ENCODE measurements around the gene ASCC1.
A peak's percentile ranks its signal among the peaks of the same experiment; 100 is the strongest.

The ASCC1 gene

GRCh38 chr10:72215611-72216549 lies at the start of gene ASCC1, which contains the start of gene ANAPC16:
Gene ASCC1 (minus strand): TSS chr10:72216276. CDS start chr10:72213298, 2,978 bp downstream.
Gene ANAPC16 (plus strand): TSS chr10:72216012. CDS start chr10:72223915, 7,903 bp downstream.
- Histone ChIP-seq H3K27ac (ENCODE audit: low read depth in 2 of 2, low read length in 2 of 2) (peak within 1 kb of the TSS; percentile 99), H3K9ac (ENCODE audit: low read depth in 1 of 2, low read length in 2 of 2) (peak within 1 kb of the TSS; percentile 85 to 95), H3K4me3 (ENCODE audit: low read length in 2 of 2) (peak within 1 kb of the TSS; percentile 81 to 94), H3K9me3 (ENCODE audit: control insufficient read depth in 2 of 2, low read length in 2 of 2) (no peaks in the 10 kb centered on the region), H3K27me3 (ENCODE audit: control insufficient read depth in 2 of 2, insufficient read depth in 2 of 2, low read length in 2 of 2) (no peaks in the 10 kb centered on the region), H3K4me1 (ENCODE audit: control insufficient read depth in 2 of 2, insufficient read depth in 2 of 2, low read length in 2 of 2) (peaks cover 3 to 14% of the 10 kb centered on the region in 2 donors), H3K36me3 (ENCODE audit: control insufficient read depth in 2 of 2, insufficient read depth in 2 of 2, low read length in 2 of 2) (peaks cover 2 to 5% of the 10 kb centered on the region in 2 donors)

DNA sequence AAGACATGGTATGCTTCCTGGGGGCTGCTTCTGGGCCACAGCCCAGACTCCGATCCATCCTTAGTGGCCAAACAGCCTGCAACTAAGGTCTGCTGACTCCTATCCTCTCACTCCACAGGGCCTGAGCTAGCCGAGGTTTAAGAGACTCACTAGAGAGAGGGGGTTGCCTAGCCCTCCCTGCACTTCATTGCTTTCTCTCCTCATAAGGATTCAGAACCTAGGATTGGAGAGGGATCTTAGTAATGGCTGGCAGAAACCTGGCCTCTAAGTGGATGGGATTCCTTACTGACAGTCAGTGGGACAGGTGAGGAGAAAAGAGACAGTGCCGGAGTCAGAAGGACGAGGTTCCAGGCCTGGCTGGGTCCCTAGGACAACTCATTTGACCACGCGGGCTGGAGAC lies 49.4 kb upstream of the ASCC1 start:
- H3K9me3 ChIP-seq (ENCODE audit: control insufficient read depth in 2 of 2, low read length in 2 of 2), result no peaks in the 10 kb centered on the region
- no peak overlapping the region for H3K9ac ChIP-seq (ENCODE audit: low read depth in 1 of 2, low read length in 2 of 2)
- H3K4me1 ChIP-seq (ENCODE audit: control insufficient read depth in 2 of 2, insufficient read depth in 2 of 2, low read length in 2 of 2), result peaks cover 14 to 20% of the 10 kb centered on the region in 2 donors
- H3K27ac ChIP-seq (ENCODE audit: low read depth in 2 of 2, low read length in 2 of 2), result no peak overlapping the region
- H3K4me3 ChIP-seq (ENCODE audit: low read length in 2 of 2), result no peak overlapping the region
- H3K27me3 ChIP-seq (ENCODE audit: control insufficient read depth in 2 of 2, insufficient read depth in 2 of 2, low read length in 2 of 2), result no peaks in the 10 kb centered on the region
- H3K36me3 ChIP-seq (ENCODE audit: control insufficient read depth in 2 of 2, insufficient read depth in 2 of 2, low read length in 2 of 2), result no peaks in the 10 kb centered on the region

GRCh38 chr10:72264536-72264935 lies 48.5 kb upstream of the ASCC1 start:
- Histone ChIP-seq H3K27ac (ENCODE audit: low read depth in 2 of 2, low read length in 2 of 2) (no peak overlapping the region), H3K27me3 (ENCODE audit: control insufficient read depth in 2 of 2, insufficient read depth in 2 of 2, low read length in 2 of 2) (no peaks in the 10 kb centered on the region), H3K9me3 (ENCODE audit: control insufficient read depth in 2 of 2, low read length in 2 of 2) (no peaks in the 10 kb centered on the region), H3K9ac (ENCODE audit: low read depth in 1 of 2, low read length in 2 of 2) (no peak overlapping the region), H3K4me3 (ENCODE audit: low read length in 2 of 2) (no peak overlapping the region), H3K36me3 (ENCODE audit: control insufficient read depth in 2 of 2, insufficient read depth in 2 of 2, low read length in 2 of 2) (no peaks in the 10 kb centered on the region), H3K4me1 (ENCODE audit: control insufficient read depth in 2 of 2, insufficient read depth in 2 of 2, low read length in 2 of 2) (peaks cover 23 to 28% of the 10 kb centered on the region in 2 donors)

DNA sequence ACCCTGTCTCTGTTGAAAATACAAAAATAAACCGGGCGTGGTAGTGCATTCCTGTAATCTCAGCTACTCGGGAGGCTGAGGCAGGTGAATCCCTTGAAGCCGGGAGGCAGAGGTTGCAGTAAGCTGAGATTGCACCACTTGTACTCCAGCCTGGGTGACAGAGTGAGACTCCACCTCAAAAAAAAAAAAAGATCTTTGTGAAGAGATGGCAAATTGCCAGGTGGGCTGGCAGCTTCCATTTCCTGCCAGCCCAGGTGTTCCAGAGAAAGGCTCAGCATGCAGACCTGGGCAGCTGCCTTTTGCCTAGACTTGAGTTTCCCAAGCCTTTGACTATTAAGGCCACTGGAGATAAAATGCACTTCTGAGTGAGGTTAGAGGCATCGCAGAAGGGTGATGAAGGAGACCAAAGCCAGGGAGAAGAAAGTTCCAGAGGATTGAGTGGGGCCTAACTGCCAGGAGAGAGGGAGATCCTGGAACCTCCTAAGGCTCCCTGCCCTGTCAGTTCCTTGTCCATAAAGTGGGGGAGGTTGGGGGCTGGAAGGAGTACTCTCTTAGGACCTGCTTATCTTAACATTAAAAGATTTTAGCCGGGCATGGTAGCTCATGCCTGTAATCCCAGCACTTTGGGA lies 47.7 kb upstream of the ASCC1 start:
- H3K36me3 ChIP-seq (ENCODE audit: control insufficient read depth in 2 of 2, insufficient read depth in 2 of 2, low read length in 2 of 2), result no peaks in the 10 kb centered on the region
- H3K9me3 ChIP-seq (ENCODE audit: control insufficient read depth in 2 of 2, low read length in 2 of 2), result no peaks in the 10 kb centered on the region
- H3K4me3 ChIP-seq (ENCODE audit: low read length in 2 of 2), result no peak overlapping the region
- peaks cover 26 to 28% of the 10 kb centered on the region in 2 donors for H3K4me1 ChIP-seq (ENCODE audit: control insufficient read depth in 2 of 2, insufficient read depth in 2 of 2, low read length in 2 of 2)
- H3K27ac ChIP-seq (ENCODE audit: low read depth in 2 of 2, low read length in 2 of 2), result peak overlapping the region; percentile 35 to 56
- peak overlapping the region in 1 of 2 donors; percentile 16 for H3K9ac ChIP-seq (ENCODE audit: low read depth in 1 of 2, low read length in 2 of 2)
- H3K27me3 ChIP-seq (ENCODE audit: control insufficient read depth in 2 of 2, insufficient read depth in 2 of 2, low read length in 2 of 2), result no peaks in the 10 kb centered on the region

- Histone ChIP-seq H3K4me3 (ENCODE audit: low read length in 2 of 2) (peak overlapping the region in 1 of 2 donors; percentile 76), H3K4me1 (ENCODE audit: control insufficient read depth in 2 of 2, insufficient read depth in 2 of 2, low read length in 2 of 2) (peaks cover 27 to 34% of the 10 kb centered on the region in 2 donors), H3K27ac (ENCODE audit: low read depth in 2 of 2, low read length in 2 of 2) (peak overlapping the region; percentile 91), H3K27me3 (ENCODE audit: control insufficient read depth in 2 of 2, insufficient read depth in 2 of 2, low read length in 2 of 2) (no peaks in the 10 kb centered on the region), H3K9ac (ENCODE audit: low read depth in 1 of 2, low read length in 2 of 2) (peak overlapping the region; percentile 86 to 89), H3K36me3 (ENCODE audit: control insufficient read depth in 2 of 2, insufficient read depth in 2 of 2, low read length in 2 of 2) (no peaks in the 10 kb centered on the region), H3K9me3 (ENCODE audit: control insufficient read depth in 2 of 2, low read length in 2 of 2) (no peaks in the 10 kb centered on the region)
Measured at GRCh38 chr10:72261784-72262404, 45.8 kb upstream of the ASCC1 start.

DNA sequence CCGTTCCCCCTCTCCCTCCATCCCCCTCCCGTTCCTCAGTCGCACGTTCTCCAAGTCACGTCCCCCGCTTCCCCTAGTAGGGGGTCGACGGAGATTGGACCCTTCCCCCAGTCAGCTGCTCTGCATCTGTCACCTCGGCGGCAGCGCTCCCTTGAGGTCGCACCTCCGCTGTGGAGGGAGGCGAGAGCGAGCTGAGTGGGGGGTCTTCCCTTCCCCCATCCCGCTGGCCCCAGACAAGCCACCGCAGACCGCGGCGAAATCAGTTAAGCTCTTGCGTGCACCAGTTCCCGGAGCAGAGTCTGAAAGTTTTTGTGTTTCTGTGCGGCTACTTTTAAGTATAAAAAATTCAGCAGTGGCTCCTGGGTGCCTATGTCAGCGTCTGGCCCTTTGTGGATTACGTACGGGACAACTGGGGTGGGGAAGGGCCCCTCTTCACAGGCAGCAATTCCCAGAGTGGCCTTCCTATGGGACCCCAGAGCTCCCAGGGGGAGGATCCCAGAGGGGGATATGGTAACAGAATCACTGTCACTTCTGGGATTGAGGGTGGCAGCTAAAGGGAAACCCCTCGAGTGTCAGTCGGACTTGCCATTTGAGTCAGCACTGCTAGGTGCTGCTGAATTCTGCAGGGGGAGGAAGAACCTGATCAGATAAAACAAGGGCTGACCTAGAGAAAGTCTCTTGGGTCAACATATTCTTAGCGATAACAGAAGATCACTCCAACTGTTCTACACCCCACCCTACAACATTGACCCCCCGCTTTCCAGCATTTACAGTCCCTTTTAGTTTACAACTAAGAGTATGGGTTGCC lies 45.1 kb upstream of the ASCC1 start:
- peak overlapping the region; percentile 91 for H3K27ac ChIP-seq (ENCODE audit: low read depth in 2 of 2, low read length in 2 of 2)
- H3K9ac ChIP-seq (ENCODE audit: low read depth in 1 of 2, low read length in 2 of 2), result peak overlapping the region; percentile 86 to 89
- peak overlapping the region; percentile 72 to 76 for H3K4me3 ChIP-seq (ENCODE audit: low read length in 2 of 2)
- no peaks in the 10 kb centered on the region for H3K9me3 ChIP-seq (ENCODE audit: control insufficient read depth in 2 of 2, low read length in 2 of 2)
- peaks cover 28 to 37% of the 10 kb centered on the region in 2 donors for H3K4me1 ChIP-seq (ENCODE audit: control insufficient read depth in 2 of 2, insufficient read depth in 2 of 2, low read length in 2 of 2)
- no peaks in the 10 kb centered on the region for H3K36me3 ChIP-seq (ENCODE audit: control insufficient read depth in 2 of 2, insufficient read depth in 2 of 2, low read length in 2 of 2)
- no peaks in the 10 kb centered on the region for H3K27me3 ChIP-seq (ENCODE audit: control insufficient read depth in 2 of 2, insufficient read depth in 2 of 2, low read length in 2 of 2)

DNA sequence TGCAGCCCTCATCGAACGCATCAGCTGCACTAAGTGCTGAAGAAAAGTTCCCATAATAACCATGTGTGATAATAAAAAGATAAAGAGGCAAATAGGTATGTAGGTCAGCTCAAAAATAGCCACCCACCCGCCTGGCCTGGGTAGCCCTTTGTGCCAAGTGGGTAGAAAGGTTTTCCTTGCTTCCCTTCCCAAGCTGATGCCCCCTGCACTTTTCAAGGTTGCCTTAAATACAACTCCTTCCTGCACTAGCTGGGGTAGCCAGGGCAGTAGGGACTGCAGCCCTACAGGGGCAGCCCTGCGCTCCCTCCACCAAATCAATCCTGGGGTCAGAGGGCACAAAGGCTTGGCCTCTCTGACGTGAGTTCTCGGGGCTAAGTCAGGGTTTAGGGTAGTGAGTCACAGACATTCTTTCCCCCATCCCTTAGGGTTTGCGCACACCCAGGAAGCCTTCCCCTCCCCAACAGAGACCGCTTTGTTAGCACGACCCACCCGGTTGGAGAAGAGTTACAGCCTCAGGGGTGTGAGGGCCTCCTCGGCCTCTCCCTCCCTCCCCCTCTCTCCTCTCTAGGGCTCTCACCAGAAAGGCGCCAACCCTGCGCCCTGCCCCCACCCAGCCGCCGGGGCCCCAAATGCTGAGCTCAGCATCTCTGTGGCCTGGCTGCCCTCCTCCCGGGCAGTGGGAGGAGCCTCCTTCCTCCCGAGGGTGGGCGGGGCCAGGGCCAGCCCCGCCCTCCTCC lies 44.3 kb upstream of the ASCC1 start:
- Histone ChIP-seq H3K9me3 (ENCODE audit: control insufficient read depth in 2 of 2, low read length in 2 of 2) (no peaks in the 10 kb centered on the region), H3K4me3 (ENCODE audit: low read length in 2 of 2) (peak overlapping the region; percentile 72 to 76), H3K4me1 (ENCODE audit: control insufficient read depth in 2 of 2, insufficient read depth in 2 of 2, low read length in 2 of 2) (peaks cover 29 to 42% of the 10 kb centered on the region in 2 donors), H3K27me3 (ENCODE audit: control insufficient read depth in 2 of 2, insufficient read depth in 2 of 2, low read length in 2 of 2) (no peaks in the 10 kb centered on the region), H3K36me3 (ENCODE audit: control insufficient read depth in 2 of 2, insufficient read depth in 2 of 2, low read length in 2 of 2) (no peaks in the 10 kb centered on the region), H3K9ac (ENCODE audit: low read depth in 1 of 2, low read length in 2 of 2) (peak overlapping the region; percentile 58 to 86), H3K27ac (ENCODE audit: low read depth in 2 of 2, low read length in 2 of 2) (peak overlapping the region; percentile 91)

- Histone ChIP-seq H3K27me3 (ENCODE audit: control insufficient read depth in 2 of 2, insufficient read depth in 2 of 2, low read length in 2 of 2) (no peaks in the 10 kb centered on the region), H3K4me1 (ENCODE audit: control insufficient read depth in 2 of 2, insufficient read depth in 2 of 2, low read length in 2 of 2) (peaks cover 36 to 50% of the 10 kb centered on the region in 2 donors), H3K9me3 (ENCODE audit: control insufficient read depth in 2 of 2, low read length in 2 of 2) (no peaks in the 10 kb centered on the region), H3K4me3 (ENCODE audit: low read length in 2 of 2) (no peak overlapping the region), H3K9ac (ENCODE audit: low read depth in 1 of 2, low read length in 2 of 2) (peak overlapping the region in 1 of 2 donors; percentile 58), H3K36me3 (ENCODE audit: control insufficient read depth in 2 of 2, insufficient read depth in 2 of 2, low read length in 2 of 2) (no peaks in the 10 kb centered on the region), H3K27ac (ENCODE audit: low read depth in 2 of 2, low read length in 2 of 2) (peak overlapping the region; percentile 91)
Measured at GRCh38 chr10:72259491-72260238, 43.6 kb upstream of the ASCC1 start.
